BJ (cell line): ENCODE data around the gene TTLL7. TPM values are rescaled to one million over a fixed set of nuclear protein-coding genes. Genes with fewer than 3 reads are reported as not detected.

ENCODE experiments used
- CTCF ChIA-PET: fragments of 350-600 bp; formaldehyde crosslinking; extraction: SDS; loops from one replicate; lab custom pipeline; 2021; ENCODE audit warnings: antibody characterized with exemption, inconsistent platforms; lab: Yijun Ruan, JAX
- POLR2A ChIA-PET: fragments of 300-600 bp; sonication (Branson Sonifier 250); formaldehyde crosslinking; extraction: SDS; loops from one replicate; lab custom pipeline; 2021; ENCODE audit warnings: antibody characterized with exemption; lab: Charles Lee
- DNase-seq: peaks from one replicate; pipeline ENCODE4 v3.0.0-alpha.2; 2011; ENCODE audit warnings: low read depth
- H3K27me3 ChIP-seq: 2 replicates; pipeline ENCODE4 v1.6.0; 2011; ENCODE audit warnings: low read length; ENCODE audit not compliant: control insufficient read depth, insufficient read depth
- H3K36me3 ChIP-seq: 2 replicates; pipeline ENCODE4 v1.5.1; 2011; ENCODE audit warnings: low read length; ENCODE audit not compliant: control insufficient read depth, insufficient read depth
- H3K4me3 ChIP-seq: 2 replicates; pipeline ENCODE4 v1.5.1; 2011; ENCODE audit warnings: low read depth, mild to moderate bottlenecking, control low read depth, low read length
- CTCF ChIP-seq: IDR thresholded peaks from 2 replicates; pipeline ENCODE4 v1.5.1; 2011; ENCODE audit warnings: low read depth, mild to moderate bottlenecking, control low read depth, inconsistent platforms, low read length, moderate library complexity; ENCODE audit not compliant: insufficient read depth
- polyA plus RNA-seq: library from polyadenylated mRNA; depleted of rRNA; stranded (reverse); fragments of >200 nt; gene quantifications from 2 replicates; pipeline ENCODE4 v1.2.3, GENCODE V29; 2011

Gene TTLL7
- polyA plus RNA-seq, 1 experiment: 4.7 TPM

DNA sequence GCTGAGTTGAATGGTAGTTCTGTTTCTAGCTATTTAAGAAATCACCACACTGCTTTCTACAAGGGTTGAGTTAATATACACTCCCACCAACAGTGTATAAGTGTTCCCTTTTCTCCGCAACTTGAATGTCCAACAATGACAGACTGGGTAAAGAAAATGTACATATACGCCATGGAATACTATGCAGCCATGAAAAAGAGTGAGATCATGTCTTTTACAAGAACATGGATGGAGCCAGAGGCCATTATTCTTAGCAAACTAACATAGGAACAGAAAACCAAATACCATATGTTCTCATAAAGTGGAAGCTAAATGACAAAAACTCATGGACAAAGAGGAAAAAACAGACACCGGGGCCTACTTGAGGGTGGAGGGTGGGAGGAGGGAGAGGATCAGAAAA, 14.8 kb upstream of the TTLL7 start:
- no peak for TF ChIP-seq CTCF
- no peak overlapping the region for H3K4me3 ChIP-seq
- ChIA-PET CTCF (interaction anchor here (0.6 to 1.1 kb wide), 2 partner anchors 11 to 285 kb away, joined by 3 read pairs; no protein-coding TSS in a partner anchor), POLR2A (no interaction called here)
- no peaks in the 10 kb centered on the region for H3K27me3 ChIP-seq
- DNase-seq: no peak
- H3K36me3 ChIP-seq: no peaks in the 10 kb centered on the region

DNA sequence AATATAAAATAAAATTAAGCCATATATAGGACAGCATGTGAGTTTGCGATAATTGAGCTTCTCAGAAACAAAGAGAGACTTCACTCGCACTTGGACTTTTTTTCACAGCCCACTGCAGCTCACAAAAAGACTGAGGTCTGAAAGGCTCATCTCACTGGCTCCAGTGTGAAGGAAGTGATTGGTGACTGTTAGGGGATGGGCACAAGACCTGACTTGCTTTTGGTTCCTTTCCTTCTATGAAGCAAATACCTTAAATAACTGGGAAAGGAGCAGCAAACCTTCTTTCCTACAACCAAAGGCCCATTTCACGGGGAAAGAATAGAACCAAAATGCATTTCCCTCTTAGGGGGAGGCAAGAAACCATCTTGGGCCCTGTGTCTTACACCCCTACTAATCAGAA, 13.1 kb upstream of the TTLL7 start:
- H3K36me3 ChIP-seq: no peaks in the 10 kb centered on the region
- H3K4me3 ChIP-seq: no peak overlapping the region
- ChIA-PET CTCF (interaction anchor here (0.6 to 0.9 kb wide), 2 partner anchors 21 to 69 kb away, joined by 3 to 4 read pairs; no protein-coding TSS in a partner anchor), POLR2A (no interaction called here)
- DNase-seq: no peak
- TF ChIP-seq CTCF: no peak
- H3K27me3 ChIP-seq: no peaks in the 10 kb centered on the region

GRCh38 chr1:84010136-84010535, 11.2 kb upstream of the TTLL7 start:
- Histone ChIP-seq H3K36me3 (no peaks in the 10 kb centered on the region), H3K27me3 (no peaks in the 10 kb centered on the region), H3K4me3 (no peak overlapping the region)
- ChIA-PET CTCF (no interaction called here), POLR2A (no interaction called here)
- TF ChIP-seq CTCF: no peak
- no peak for DNase-seq

DNA sequence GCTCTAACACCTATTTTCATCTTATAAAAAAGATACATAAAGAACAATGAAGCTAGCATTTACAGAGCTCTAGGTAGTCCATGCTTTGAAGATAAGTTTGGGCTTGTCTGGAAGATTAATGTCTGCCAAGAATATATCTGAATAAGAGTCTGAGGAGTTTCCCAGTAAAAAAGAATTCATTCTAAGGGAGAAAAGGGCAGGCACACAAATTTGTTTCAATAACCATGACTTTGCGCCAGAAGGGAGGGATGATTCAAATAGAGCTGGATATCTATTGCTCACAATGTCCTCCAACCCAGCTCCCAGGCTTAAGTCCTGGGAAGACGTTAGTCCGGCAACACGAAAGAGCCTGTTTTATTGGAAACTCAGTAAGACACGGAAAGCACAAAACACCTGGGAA, 9.7 kb upstream of the TTLL7 start:
- no peaks in the 10 kb centered on the region for H3K27me3 ChIP-seq
- ChIA-PET POLR2A (no interaction called here), CTCF (interaction anchor here (1.2 kb wide), 1 partner anchor 8 kb away, joined by 3 read pairs; no protein-coding TSS in a partner anchor)
- no peak for DNase-seq
- no peak for TF ChIP-seq CTCF
- no peak overlapping the region for H3K4me3 ChIP-seq
- no peaks in the 10 kb centered on the region for H3K36me3 ChIP-seq

DNA sequence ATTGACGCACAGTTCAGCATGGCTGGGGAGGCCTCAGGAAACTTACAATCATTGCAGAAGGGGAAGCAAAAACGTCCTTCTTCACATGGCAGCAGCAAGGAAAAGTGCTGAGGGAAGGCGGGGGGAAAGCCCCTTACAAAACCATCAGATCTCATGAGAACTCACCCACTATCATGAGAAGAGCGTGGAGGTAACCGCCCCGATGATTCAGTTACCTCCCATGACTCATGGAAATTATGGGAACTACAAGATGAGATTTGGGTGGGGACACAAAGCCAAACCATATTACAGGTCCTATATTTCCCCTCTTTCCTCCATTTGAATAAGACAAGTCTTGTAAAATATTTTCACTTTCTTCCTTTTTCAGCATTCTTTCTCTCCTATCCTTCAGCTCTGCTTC, 7.7 kb upstream of the TTLL7 start:
- POLR2A ChIA-PET: no interaction called here
- no peak for TF ChIP-seq CTCF

More for the DNA sequence above, 7.7 kb upstream of the TTLL7 start:
- no peaks in the 10 kb centered on the region for H3K36me3 ChIP-seq
- H3K4me3 ChIP-seq: no peak overlapping the region
- no peak for DNase-seq
- H3K27me3 ChIP-seq: no peaks in the 10 kb centered on the region
- CTCF ChIA-PET: no interaction called here
